DMS53 treated with DMSO at 0.1 percent for 48 hours (cell line): ENCODE data around the gene PIKFYVE.
"Not testable (repeated sequence)": the region's sequence is repeated elsewhere in the genome, so short reads cannot be mapped to it uniquely, and the experiment has no call there.

Source experiments
- DNase-seq: peaks from one replicate; lab custom pipeline; 2025; ENCODE audit not compliant: unreplicated experiment; lab: John Stamatoyannopoulos, UW

The PIKFYVE gene

DNA sequence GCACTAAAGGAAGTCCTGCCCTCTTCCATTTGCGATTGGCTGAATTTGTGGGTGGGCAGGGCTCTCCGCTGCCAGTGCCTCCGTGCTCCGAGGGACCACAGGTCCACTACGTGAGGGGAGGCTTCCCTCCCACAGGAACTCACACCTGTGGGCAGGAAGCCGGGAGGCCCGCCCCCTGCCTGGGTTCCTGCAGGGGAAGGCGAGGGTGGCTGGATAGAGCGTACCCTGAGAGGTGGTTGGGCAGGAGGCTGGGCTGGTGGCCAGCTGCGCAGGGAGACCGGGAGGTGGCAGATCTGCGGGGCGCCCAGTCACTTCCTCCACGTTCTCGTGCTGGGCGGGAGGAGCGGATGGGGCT lies 93.6 kb downstream of the PIKFYVE start:
- DNase-seq = no peak

GRCh38 chr2:208360259-208361076 lies 94.4 kb downstream of the PIKFYVE start:
- no peak for DNase-seq

- DNase-seq = no peak
Observed at GRCh38 chr2:208361077-208361441, 95.0 kb downstream of the PIKFYVE start.

- DNase-seq = no peak
Observed at GRCh38 chr2:208363485-208363884, 97.4 kb downstream of the PIKFYVE start.

GRCh38 chr2:208366215-208367127 lies 100.4 kb downstream of the PIKFYVE start:
- DNase-seq = no peak

DNA sequence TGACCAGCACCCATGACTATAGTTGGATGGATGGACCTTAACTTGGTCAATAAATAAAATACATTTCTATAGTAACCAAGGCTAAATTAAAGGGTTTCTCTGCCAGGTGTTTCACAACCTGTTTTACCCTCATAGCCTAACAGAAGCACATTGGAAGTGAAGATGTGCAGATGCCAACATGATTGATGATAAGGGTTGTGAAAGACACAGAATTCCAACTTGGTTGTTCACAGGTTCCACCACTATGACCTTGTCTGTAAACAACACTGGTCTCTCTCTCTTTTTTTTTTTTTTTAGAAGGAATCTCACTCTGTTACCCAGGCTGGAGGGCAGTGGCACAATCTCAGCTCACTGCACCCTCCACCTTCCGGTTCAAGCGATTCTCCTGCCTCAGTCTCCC lies 103.0 kb downstream of the PIKFYVE start:
- DNase-seq = no peak

DNA sequence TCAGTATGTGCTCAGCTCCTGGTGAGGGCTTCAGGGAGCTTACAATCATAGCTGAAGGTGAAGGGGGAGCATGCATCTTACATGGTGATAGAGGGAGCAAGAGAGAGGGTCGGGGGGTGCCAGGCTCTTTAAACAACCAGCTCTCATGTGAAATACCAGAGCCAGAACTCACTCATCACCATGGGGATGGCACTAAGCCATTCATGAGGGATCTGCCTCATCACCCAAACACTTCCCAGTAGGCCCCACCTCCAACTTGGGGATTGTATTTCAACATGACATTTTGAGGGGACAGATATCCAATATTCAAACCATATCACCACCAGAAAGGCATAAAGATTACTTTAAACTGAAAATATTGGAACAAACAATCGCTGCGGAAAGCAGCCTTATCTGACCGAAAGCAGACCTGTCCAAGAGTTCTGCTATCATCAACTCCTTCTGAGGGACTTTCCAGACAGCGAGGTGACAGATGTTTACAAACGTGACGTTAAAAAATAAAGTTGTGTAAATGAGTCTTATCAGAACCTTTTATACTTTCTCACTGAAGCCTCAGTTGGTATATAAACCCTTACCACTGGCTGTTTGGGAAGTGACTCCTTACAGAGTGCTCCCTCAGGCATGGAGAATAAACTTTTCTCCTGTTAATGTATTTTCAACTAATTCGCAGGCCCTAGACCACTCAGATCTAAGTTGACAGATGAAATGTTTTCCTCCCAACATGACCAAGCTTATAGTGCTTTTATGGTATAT lies 105.0 kb downstream of the PIKFYVE start:
- DNase-seq = no peak

DNA sequence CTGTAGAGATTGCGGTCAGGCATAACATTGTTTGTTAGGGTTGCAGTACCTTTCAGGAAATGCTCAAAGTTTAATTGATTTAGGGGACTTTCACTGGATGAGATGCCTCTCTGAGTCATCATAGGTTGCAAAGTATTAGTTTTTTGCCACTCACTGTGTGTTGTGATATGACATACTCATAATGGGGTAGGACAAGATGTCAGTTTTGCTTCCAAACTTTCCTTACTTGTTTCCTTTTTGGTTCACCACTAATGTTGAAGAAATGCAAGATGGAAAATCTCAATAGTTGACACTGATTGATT lies 105.5 kb downstream of the PIKFYVE start:
- no peak for DNase-seq

DNA sequence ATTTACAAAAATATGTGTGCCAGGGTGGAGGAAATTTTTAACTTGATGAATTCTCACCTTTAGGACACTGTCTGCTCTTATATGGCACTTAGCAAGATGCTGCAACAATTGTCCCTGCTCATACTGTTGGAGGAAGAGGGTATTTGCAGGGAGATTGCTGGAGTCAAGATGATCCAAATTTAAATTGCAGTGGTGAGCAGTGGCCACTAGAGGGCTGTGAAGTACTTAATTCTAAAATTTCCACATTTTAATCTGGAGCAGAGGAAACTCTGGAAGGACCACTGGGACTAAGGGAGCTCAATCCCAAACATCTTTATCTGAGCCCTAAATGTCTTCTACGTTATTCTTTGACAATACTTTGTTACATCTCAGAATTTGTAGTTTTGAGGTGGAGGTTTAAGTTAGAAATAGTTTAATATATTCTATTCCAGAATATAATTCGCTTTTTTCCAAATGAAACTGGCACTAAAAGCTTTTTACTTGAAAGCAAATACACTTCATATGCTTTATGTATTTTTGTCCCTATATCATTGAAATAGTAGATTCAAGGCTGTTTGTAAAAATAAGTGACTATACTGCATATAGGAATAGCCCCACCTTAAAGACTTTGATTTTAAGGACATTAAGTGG lies 107.5 kb downstream of the PIKFYVE start:
- DNase-seq = peak; percentile 24

GRCh38 chr2:208375491-208376068 lies 109.5 kb downstream of the PIKFYVE start:
- DNase-seq = no peak

DNA sequence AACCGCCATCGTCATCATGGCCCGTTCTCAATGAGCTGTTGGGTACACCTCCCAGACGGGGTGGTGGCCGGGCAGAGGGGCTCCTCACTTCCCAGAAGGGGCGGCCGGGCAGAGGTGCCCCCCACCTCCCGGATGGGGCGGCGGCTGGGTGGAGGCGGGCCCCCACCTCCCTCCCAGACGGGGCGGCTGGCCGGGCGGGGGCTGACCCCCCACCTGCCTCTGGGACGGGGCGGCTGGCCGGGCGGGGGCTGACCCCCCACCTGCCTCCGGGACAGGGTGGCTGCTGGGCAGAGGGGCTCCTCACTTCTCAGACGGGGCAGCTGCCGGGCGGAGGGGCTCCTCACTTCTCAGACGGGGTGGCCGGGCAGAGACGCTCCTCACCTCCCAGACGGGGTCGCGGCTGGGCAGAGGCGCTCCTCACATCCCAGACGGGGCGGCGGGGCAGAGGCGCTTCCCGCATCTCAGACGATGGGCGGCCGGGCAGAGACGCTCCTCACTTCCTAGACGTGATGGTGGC lies 111.3 kb downstream of the PIKFYVE start:
- DNase-seq = not testable (repeated sequence)

DNA sequence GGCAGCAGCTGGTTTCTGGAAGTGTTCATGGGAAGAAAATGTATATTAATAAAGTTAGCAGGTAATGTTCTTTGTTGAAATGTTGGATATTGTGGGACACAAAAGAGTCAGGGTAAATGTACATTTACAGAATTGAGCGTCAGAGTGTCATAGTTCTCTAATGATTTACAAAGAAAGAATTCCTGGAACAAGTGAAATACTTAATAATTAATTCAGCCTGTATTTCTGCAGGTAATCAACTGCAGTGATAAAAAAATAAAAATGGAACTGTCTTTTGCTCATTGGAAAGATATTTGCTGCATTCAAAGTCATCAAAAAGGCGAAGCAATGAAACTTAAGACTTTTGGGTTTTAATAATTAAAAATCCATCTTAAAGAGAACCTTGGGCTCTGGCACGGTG lies 113.1 kb downstream of the PIKFYVE start:
- no peak for DNase-seq

GRCh38 chr2:208384637-208385036 lies 118.6 kb downstream of the PIKFYVE start:
- DNase-seq = no peak

GRCh38 chr2:208386541-208386940 lies 120.5 kb downstream of the PIKFYVE start:
- DNase-seq = no peak

GRCh38 chr2:208389940-208390339 lies 123.9 kb downstream of the PIKFYVE start:
- no peak for DNase-seq

GRCh38 chr2:208392300-208392699 lies 126.2 kb downstream of the PIKFYVE start:
- DNase-seq = no peak

GRCh38 chr2:208396796-208397195 lies 130.7 kb downstream of the PIKFYVE start:
- not testable (repeated sequence) for DNase-seq

DNA sequence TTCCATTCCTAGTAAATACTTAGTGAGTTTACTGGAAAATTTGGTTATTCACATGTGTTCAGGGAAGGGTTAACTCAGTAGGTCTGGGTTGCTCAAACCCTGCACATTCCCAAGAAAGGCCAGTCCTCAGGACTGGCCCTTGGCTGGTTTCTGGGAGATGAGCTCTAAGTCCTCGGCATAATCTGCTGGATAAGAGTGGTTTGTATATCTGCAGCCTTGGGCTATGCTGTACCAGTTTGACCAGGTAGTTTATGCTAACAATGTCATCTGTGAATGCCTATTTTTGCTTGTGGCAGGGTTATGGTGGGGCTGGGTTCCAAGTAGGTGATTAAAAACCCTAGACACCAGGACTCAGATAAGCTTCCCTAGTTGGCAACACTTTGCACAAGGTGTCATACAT lies 133.1 kb downstream of the PIKFYVE start:
- DNase-seq = no peak

DNA sequence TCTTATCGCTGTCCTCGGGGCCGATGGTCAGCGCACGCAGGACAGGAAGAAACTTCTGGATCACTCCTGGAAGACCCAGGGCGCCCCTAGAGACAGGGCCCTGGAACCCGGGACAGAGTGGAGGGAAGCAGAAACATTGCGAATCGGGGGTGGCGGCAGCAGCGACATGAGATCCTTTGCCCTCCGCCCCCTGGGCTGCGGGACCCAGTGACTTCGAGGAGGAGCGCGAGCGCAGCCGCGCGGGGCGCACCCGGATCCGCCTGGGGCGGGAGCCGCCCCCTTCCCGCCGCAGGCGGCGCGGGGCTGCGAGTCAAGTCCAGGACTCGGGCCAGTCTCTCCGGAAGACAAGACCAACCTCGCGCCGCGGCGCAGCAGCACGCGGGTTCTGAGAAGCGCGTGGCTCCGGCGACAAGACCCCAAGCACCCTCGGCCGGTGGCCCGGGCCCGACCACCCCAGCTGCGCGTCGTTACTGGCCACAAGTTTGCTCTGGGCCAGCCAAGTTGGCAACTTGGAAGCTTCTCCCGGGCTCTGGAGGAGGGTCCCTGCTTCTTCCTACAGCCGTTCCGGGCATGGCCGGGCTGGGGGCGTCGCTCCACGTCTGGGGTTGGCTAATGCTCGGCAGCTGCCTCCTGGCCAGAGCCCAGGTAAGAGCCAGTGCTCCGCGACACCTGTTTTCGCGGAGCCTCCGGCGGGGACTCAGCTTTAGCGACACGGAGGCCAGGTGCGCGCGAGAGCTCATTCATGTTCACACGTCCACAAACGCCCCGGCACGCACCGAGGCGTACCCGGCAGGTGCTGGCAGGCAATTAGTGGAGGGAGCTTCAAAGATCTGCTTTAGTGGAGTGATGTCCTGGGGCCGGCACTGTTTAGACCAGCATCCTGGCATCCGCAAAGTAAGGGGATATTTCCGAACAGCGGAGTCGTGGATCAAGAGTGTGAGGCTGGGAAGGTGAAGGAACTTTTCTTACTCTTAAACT lies 140.7 kb downstream of the PIKFYVE start, which contains the start of gene PTH2R:
Gene PTH2R (plus strand): TSS at position 319 of the 978 bp plus-strand sequence. CDS start 252 bp downstream, at position 571.
- peak; percentile 82 for DNase-seq
